IMR-90 (cell line): ENCODE measurements around the gene EIF4B. TPM values are rescaled to one million over a fixed set of nuclear protein-coding genes. Genes with fewer than 3 reads are reported as not detected.

Experiments
- ATAC-seq: fragments of 200-7000 bp; cut with Tn5 transposase; 2 replicates; pipeline ENCODE4 v1.9.1; 2020; ENCODE audit warnings: low read depth, mild to moderate bottlenecking, moderate library complexity
- BruUV-seq: library from RNA; stranded (reverse); fragments of 400-500 nt; replicated peaks from 2 replicates; lab custom pipeline; 2021; lab: Mats Ljungman, UMichigan
- CTCF ChIA-PET: fragments of 300-600 bp; formaldehyde crosslinking; extraction: SDS; loops from one replicate; lab custom pipeline; 2021; ENCODE audit warnings: antibody characterized with exemption; lab: Yijun Ruan, JAX
- POLR2A ChIA-PET: fragments of 300-600 bp; sonication (Branson Sonifier 250); formaldehyde crosslinking; loops from one replicate; lab custom pipeline; 2022; ENCODE audit warnings: antibody characterized with exemption; ENCODE audit not compliant: unreplicated experiment; lab: Charles Lee
- DNase-seq: peaks from one replicate; pipeline ENCODE4 v3.0.0; 2013
- H2AFZ ChIP-seq: replicated peaks from 2 replicates; pipeline ENCODE3; 2013; ENCODE audit warnings: low read length, mild to moderate bottlenecking; ENCODE audit not compliant: poor library complexity
- H2AK5ac ChIP-seq: 2 replicates; pipeline ENCODE4 v1.6.1; 2013; ENCODE audit warnings: low read depth, low read length, inconsistent platforms
- H2AK9ac ChIP-seq: replicated peaks from 2 replicates; pipeline ENCODE3; 2013; ENCODE audit warnings: mild to moderate bottlenecking, low read depth, low read length, moderate library complexity; ENCODE audit not compliant: poor library complexity
- H2BK120ac ChIP-seq: 2 replicates; pipeline ENCODE4 v1.6.1; 2013; ENCODE audit warnings: low read depth, low read length, inconsistent platforms
- H2BK15ac ChIP-seq: 3 replicates; pipeline ENCODE4 v1.6.1; 2013; ENCODE audit warnings: low read depth, low read length, inconsistent platforms
- H2BK20ac ChIP-seq: 2 replicates; pipeline ENCODE4 v1.6.1; 2013; ENCODE audit warnings: low read depth, mild to moderate bottlenecking, inconsistent platforms, low read length, moderate library complexity
- H2BK5ac ChIP-seq: 2 replicates; pipeline ENCODE4 v1.6.1; 2013; ENCODE audit warnings: mild to moderate bottlenecking, low read depth, low read length, inconsistent platforms; ENCODE audit not compliant: poor library complexity, severe bottlenecking
- H3K14ac ChIP-seq: replicated peaks from 2 replicates; pipeline ENCODE4 v1.6.1; 2013; ENCODE audit warnings: low read depth, low read length, inconsistent platforms
- H3K18ac ChIP-seq: 2 replicates; pipeline ENCODE4 v1.6.1; 2013; ENCODE audit warnings: low read depth, low read length, control low read depth
- H3K23ac ChIP-seq: 2 replicates; pipeline ENCODE4 v1.6.1; 2013; ENCODE audit warnings: low read depth, low read length, inconsistent platforms
- H3K27ac ChIP-seq: 2 replicates; pipeline ENCODE4 v1.5.1; 2013; ENCODE audit warnings: mild to moderate bottlenecking, control low read depth, low read length; ENCODE audit not compliant: insufficient read depth
- H3K27me3 ChIP-seq: 2 replicates; pipeline ENCODE4 v1.6.1; 2013; ENCODE audit warnings: low read length; ENCODE audit not compliant: control insufficient read depth, insufficient read depth
- H3K36me3 ChIP-seq: 2 replicates; pipeline ENCODE4 v1.6.1; 2013; ENCODE audit warnings: low read length, mixed read lengths; ENCODE audit not compliant: control insufficient read depth, insufficient read depth
- H3K4ac ChIP-seq: 2 replicates; pipeline ENCODE4 v1.6.1; 2013; ENCODE audit warnings: low read depth, low read length, inconsistent platforms
- H3K4me1 ChIP-seq: 2 replicates; pipeline ENCODE4 v1.6.1; 2013; ENCODE audit warnings: low read length, mixed read lengths; ENCODE audit not compliant: control insufficient read depth, insufficient read depth
- H3K4me2 ChIP-seq: 2 replicates; pipeline ENCODE4 v1.6.1; 2013; ENCODE audit warnings: low read depth, mild to moderate bottlenecking, control low read depth, low read length, moderate library complexity
- H3K4me3 ChIP-seq: 2 replicates; pipeline ENCODE4 v1.5.1; 2013; ENCODE audit warnings: low read depth, mild to moderate bottlenecking, control low read depth, low read length, moderate library complexity; ENCODE audit not compliant: insufficient read depth
- H3K56ac ChIP-seq: 2 replicates; pipeline ENCODE4 v1.6.1; 2013; ENCODE audit warnings: low read length, inconsistent platforms; ENCODE audit not compliant: insufficient read depth; ENCODE audit errors: extremely low read depth
- H3K79me1 ChIP-seq, 2 experiments: 2 replicates each; pipeline ENCODE4 v1.6.1; 2013; ENCODE audit warnings: low read length in 2 of 2, inconsistent platforms in 1 of 2, low read depth in 1 of 2
- H3K9ac ChIP-seq: 2 replicates; pipeline ENCODE4 v1.6.1; 2013; ENCODE audit warnings: low read depth, low read length, control low read depth
- H3K9me1 ChIP-seq: 2 replicates; pipeline ENCODE4 v1.6.1; 2013; ENCODE audit warnings: low read length, inconsistent platforms; ENCODE audit not compliant: insufficient read depth
- H3K9me3 ChIP-seq: 2 replicates; pipeline ENCODE4 v1.6.1; 2013; ENCODE audit warnings: low read length; ENCODE audit not compliant: control insufficient read depth, insufficient read depth
- H4K20me1 ChIP-seq: 2 replicates; pipeline ENCODE4 v1.6.1; 2013; ENCODE audit warnings: low read length, inconsistent platforms; ENCODE audit not compliant: insufficient read depth
- H4K5ac ChIP-seq: 2 replicates; pipeline ENCODE4 v1.6.1; 2013; ENCODE audit warnings: mild to moderate bottlenecking, low read depth, low read length, control low read depth
- H4K8ac ChIP-seq, 2 experiments: 2 replicates each; pipeline ENCODE4 v1.6.1; 2013; ENCODE audit warnings: low read depth in 2 of 2, low read length in 2 of 2, control low read depth in 1 of 2, inconsistent platforms in 1 of 2
- H4K91ac ChIP-seq: 2 replicates; pipeline ENCODE4 v1.6.1; 2013; ENCODE audit warnings: low read depth, low read length, inconsistent platforms; ENCODE audit not compliant: insufficient read depth
- POLR2A ChIP-seq: IDR thresholded peaks from 2 replicates; pipeline ENCODE4 v1.6.1; 2012; ENCODE audit warnings: mild to moderate bottlenecking, low read depth, low read length
- RAD21 ChIP-seq: IDR thresholded peaks from 2 replicates; pipeline ENCODE4 v1.6.1; 2012; ENCODE audit warnings: low read length, improper control_type of control experiment
- WGBS, 2 experiments: methylation state at CpG; one replicate each; pipeline versions ENCODE4 v1.1.5 to v1.1.7; 2013; ENCODE audit warnings: missing lambda C conversion rate in 2 of 2; ENCODE audit not compliant: insufficient read length in 1 of 2; ENCODE audit errors: extremely low coverage in 2 of 2; 5-methylcytosine and 5-hydroxymethylcytosine counted together
- dilution Hi-C: fragments of 300-500 bp; cut with HindIII; formaldehyde crosslinking; loops from one replicate; pipeline ENCODE4 v1.14.3; 2018; ENCODE audit warnings: low sequenced_read_pairs; ENCODE audit not compliant: unreplicated experiment
- in situ Hi-C: fragments of 300-500 bp; cut with MboI; formaldehyde crosslinking; loops from 3 replicates; pipeline ENCODE4 v1.14.3; 2019; ENCODE audit warnings: low sequenced_read_pairs, inconsistent platforms, mixed read lengths
- intact Hi-C: fragments of 100-400 bp; cut with micrococcal nuclease; formaldehyde crosslinking; loops from 2 replicates; pipeline ENCODE4 v1.10.0; 2022
- polyA plus RNA-seq, 3 experiments: library from polyadenylated mRNA; depleted of rRNA; stranded (reverse); fragments of >200 nt; gene quantifications; 2 replicates each; pipeline ENCODE4 v1.2.3, GENCODE V29; 2012; ENCODE audit warnings: low replicate concordance in 1 of 3
- total RNA-seq: library from RNA; depleted of rRNA; stranded (reverse); fragments of >200 nt; gene quantifications from 2 replicates; pipeline ENCODE4 v1.2.3, GENCODE V29; 2012

The EIF4B gene
- total and polyA plus RNA-seq, 2 of the 4 experiments (the other 2 are of a cell fraction): 313 to 671 TPM

DNA sequence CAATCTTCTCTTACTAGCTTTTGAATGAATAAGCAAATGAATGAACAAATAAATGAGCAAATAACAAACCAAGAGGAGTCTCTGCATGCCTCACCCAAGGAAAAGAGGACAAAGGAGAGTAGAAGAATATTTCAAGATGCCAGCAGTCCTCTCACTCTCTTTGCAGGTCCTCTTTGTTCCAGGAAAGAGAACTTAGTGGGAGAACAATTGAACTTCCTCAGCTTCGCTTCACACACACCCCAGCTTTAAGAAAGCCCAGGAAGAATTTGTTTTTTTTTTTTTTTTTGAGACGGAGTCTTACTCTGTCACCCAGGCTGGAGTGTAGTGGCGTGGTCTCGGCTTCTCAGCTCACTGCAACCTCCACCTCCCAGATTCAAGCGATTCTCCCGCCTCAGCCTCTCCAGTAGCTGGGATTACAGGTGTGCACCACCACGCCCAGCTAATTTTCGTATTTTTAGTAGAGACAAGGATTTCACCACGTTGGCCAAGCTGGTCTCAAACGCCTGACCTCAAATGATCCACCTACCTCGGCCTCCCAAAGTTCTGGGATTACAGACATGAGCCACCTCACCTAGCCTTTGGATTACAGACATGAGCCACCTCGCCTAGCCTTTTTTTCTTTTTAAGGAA, 37.0 kb upstream of the EIF4B start:
- Histone ChIP-seq H3K79me1 (no peaks in the 10 kb centered on the region), H2AFZ (no peak overlapping the region), H3K9me1 (peaks cover 6% of the 10 kb centered on the region), H4K5ac (no peak overlapping the region), H3K56ac (no peak overlapping the region), H2BK120ac (no peak overlapping the region), H3K9me3 (no peaks in the 10 kb centered on the region), H4K91ac (no peak overlapping the region), H3K27me3 (no peaks in the 10 kb centered on the region; the same call in 1 of the 2 replicates), H2BK5ac (no peak overlapping the region), H2BK20ac (no peak overlapping the region), H3K9ac (no peak overlapping the region), H3K14ac (no peak overlapping the region), H4K8ac (no peak overlapping the region), H2AK5ac (no peak overlapping the region), H3K18ac (no peak overlapping the region), H3K4ac (no peak overlapping the region), H2BK15ac (no peak overlapping the region), H3K27ac (no peak overlapping the region), H2AK9ac (no peak overlapping the region), H4K20me1 (no peaks in the 10 kb centered on the region), H3K23ac (no peak overlapping the region), H3K4me2 (no peak overlapping the region), H3K36me3 (no peaks in the 10 kb centered on the region), H3K4me1 (peaks cover 9% of the 10 kb centered on the region), H3K4me3 (no peak overlapping the region)
- intact Hi-C loops (no loop called here), in situ Hi-C loops (no loop called here), dilution Hi-C loops (no loop called here)
- no TSS peak for BruUV-seq
- WGBS, 2 experiments: 50% methylated on average over 1 of the region's 12 CpGs; no CpG with 5 or more reads in 1 of the 2 experiments
- ATAC-seq (no peak), DNase-seq (no peak)
- CTCF ChIA-PET: no interaction called here
- TF ChIP-seq RAD21: no peak
- TF ChIP-seq POLR2A: no peak
- POLR2A ChIA-PET: no interaction called here
